Tibial artery (tissue), 4 donors: ENCODE data around the gene SEC22C.
A peak's percentile ranks its signal among the peaks of the same experiment; 100 is the strongest.

Experiments
- DNase-seq, 2 donors: peaks; one replicate each; pipeline ENCODE4 v3.0.0-alpha.2; 2019
- H3K27ac ChIP-seq, 2 donors: fragments of 200-600 bp; sonication (generic) in 1 of 2; 1 replicate in 1 of 2; 2 replicates in 1 of 2; pipeline ENCODE4 v1.5.1; 2018 to 2019; ENCODE audit warnings: mild to moderate bottlenecking in 1 of 2
- H3K27me3 ChIP-seq, 2 donors: fragments of 200-600 bp; sonication (generic) in 1 of 2; one replicate each; pipeline versions ENCODE4 v1.5.1 to v1.6.0; 2016 to 2019
- H3K36me3 ChIP-seq, 3 donors: fragments of 200-600 bp; sonication (generic) in 2 of 3; one replicate each; pipeline ENCODE4 v1.5.1; 2016 to 2019; ENCODE audit warnings: mild to moderate bottlenecking in 2 of 3
- H3K4me1 ChIP-seq, 4 donors: fragments of 200-600 bp; sonication (generic) in 2 of 4; 1 replicate in 3 of 4; 2 replicates in 1 of 4; pipeline ENCODE4 v1.5.1; 2016 to 2019
- H3K4me3 ChIP-seq, 2 donors: fragments of 200-600 bp; sonication (generic) in 1 of 2; 1 replicate in 1 of 2; 2 replicates in 1 of 2; pipeline ENCODE4 v1.5.1; 2018 to 2019; ENCODE audit warnings: mild to moderate bottlenecking in 2 of 2
- H3K9me3 ChIP-seq, 3 donors: fragments of 200-600 bp; sonication (generic) in 1 of 3; one replicate each; pipeline ENCODE4 v1.5.1; 2016 to 2019
- intact Hi-C: fragments of 100-400 bp; cut with DNase I; formaldehyde crosslinking; loops from one replicate; pipeline ENCODE4 v1.15.0; 2023; ENCODE audit warnings: low total_unique reads
- TF ChIP-seq, protein P1 (sequence below), 2 experiments: fragments of 200-600 bp in 1 of 2; fragments of 450-650 bp in 1 of 2; IDR thresholded peaks; one replicate each; pipeline ENCODE4 v1.5.1; 2017 to 2019; ENCODE audit warnings: antibody characterized with exemption in 2 of 2, mild to moderate bottlenecking in 1 of 2, moderate library complexity in 1 of 2

The SEC22C gene

DNA sequence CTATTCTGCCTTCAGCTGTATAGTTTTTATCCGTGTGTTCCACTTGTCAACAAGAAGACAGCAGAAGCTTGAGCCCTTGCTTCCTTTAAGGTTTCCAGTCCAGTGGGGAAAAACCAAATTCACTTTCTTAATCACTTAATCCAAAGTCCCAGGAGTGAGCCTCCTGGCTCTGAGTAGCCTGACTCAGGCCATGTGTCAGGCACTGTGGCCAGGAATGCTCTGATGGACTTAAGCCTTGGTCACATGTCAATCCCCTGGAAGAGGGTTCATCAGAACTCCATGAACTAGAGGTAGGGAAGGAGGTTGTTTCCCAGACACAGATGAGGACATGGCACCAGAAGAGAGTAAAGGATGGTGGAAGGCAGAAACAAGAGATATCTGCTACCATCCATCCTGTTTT, 70.6 kb downstream of the SEC22C start:
- intact Hi-C loops: no loop called here
- peak; percentile 71 to 81 for DNase-seq
- H3K9me3 ChIP-seq: no peaks in the 10 kb centered on the region
- H3K36me3 ChIP-seq: no peaks in the 10 kb centered on the region
- no peak overlapping the region for H3K4me3 ChIP-seq
- no peaks in the 10 kb centered on the region for H3K27me3 ChIP-seq
- H3K4me1 ChIP-seq: peaks cover 4 to 65% (median 51%) of the 10 kb centered on the region in 4 donors
- peak overlapping the region; percentile 83 to 92 for H3K27ac ChIP-seq
- TF ChIP-seq, protein P1, sequence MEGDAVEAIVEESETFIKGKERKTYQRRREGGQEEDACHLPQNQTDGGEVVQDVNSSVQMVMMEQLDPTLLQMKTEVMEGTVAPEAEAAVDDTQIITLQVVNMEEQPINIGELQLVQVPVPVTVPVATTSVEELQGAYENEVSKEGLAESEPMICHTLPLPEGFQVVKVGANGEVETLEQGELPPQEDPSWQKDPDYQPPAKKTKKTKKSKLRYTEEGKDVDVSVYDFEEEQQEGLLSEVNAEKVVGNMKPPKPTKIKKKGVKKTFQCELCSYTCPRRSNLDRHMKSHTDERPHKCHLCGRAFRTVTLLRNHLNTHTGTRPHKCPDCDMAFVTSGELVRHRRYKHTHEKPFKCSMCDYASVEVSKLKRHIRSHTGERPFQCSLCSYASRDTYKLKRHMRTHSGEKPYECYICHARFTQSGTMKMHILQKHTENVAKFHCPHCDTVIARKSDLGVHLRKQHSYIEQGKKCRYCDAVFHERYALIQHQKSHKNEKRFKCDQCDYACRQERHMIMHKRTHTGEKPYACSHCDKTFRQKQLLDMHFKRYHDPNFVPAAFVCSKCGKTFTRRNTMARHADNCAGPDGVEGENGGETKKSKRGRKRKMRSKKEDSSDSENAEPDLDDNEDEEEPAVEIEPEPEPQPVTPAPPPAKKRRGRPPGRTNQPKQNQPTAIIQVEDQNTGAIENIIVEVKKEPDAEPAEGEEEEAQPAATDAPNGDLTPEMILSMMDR (IDR thresholded peaks at IDR 0.05): no peak

- H3K36me3 ChIP-seq: no peaks in the 10 kb centered on the region
- H3K27ac ChIP-seq: peak overlapping the region; percentile 83 to 92
- H3K4me1 ChIP-seq: peaks cover 4 to 56% (median 42%) of the 10 kb centered on the region in 4 donors
- TF ChIP-seq, protein P1 (IDR thresholded peaks at IDR 0.05): no peak
- no peaks in the 10 kb centered on the region for H3K9me3 ChIP-seq
- intact Hi-C loops: no loop called here
- DNase-seq: no peak
- H3K4me3 ChIP-seq: no peak overlapping the region
- H3K27me3 ChIP-seq: no peaks in the 10 kb centered on the region
Measured at GRCh38 chr3:42510325-42510724, 71.4 kb downstream of the SEC22C start.

DNA sequence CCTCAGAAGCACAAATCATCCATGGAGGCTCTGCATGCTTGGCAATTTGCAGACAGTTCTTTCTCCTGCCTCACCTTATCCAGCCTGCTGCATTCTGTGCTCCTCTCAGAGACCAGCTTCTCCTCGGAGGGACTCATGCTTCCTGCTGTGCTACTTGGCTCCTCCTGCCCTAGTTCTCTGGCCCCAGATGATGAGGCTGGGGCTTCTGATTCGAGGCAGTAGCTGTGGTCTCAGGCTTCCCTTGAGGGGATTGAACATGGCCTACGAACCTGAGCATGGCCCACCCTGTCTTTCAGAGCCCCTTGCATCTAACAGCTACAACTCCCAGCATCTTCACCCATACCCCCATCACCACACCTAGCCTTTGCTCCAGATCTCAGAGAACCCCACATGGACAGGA, 72.7 kb downstream of the SEC22C start:
- no peaks in the 10 kb centered on the region for H3K9me3 ChIP-seq
- TF ChIP-seq, protein P1 (IDR thresholded peaks at IDR 0.05): no peak
- no peaks in the 10 kb centered on the region for H3K36me3 ChIP-seq
- intact Hi-C loops: no loop called here
- DNase-seq: peak; percentile 6 to 43
- no peak overlapping the region for H3K27ac ChIP-seq
- H3K4me1 ChIP-seq: peaks cover 0 to 44% (median 32%) of the 10 kb centered on the region in 4 donors
- no peaks in the 10 kb centered on the region for H3K27me3 ChIP-seq
- H3K4me3 ChIP-seq: no peak overlapping the region

DNA sequence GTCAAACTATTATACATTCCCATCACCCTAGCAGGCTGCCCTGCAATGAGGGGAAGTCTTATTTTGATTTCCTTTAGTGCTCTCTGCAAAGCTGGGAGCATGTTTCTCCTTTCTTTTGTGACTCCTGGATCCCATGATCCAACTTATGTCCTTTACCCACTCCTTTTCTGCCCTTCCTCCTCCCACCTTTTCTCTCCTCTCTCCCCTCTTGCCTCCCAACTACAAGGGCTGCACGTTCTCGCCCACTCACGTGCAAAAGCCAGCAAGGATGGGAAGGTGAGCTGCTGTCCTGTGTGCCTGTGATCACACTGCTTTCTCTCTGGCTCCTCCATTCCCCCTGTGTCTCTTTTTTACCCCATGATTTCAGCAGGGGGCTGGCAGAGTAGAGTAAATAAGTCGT, 73.2 kb downstream of the SEC22C start:
- Histone ChIP-seq H3K27me3 (no peaks in the 10 kb centered on the region), H3K4me1 (peaks cover 0 to 39% (median 29%) of the 10 kb centered on the region in 4 donors), H3K9me3 (no peaks in the 10 kb centered on the region), H3K27ac (no peak overlapping the region), H3K36me3 (no peaks in the 10 kb centered on the region), H3K4me3 (no peak overlapping the region)
- intact Hi-C loops: no loop called here
- TF ChIP-seq, protein P1 (IDR thresholded peaks at IDR 0.05): no peak
- DNase-seq: peak in 1 of 2 donors; percentile 24

DNA sequence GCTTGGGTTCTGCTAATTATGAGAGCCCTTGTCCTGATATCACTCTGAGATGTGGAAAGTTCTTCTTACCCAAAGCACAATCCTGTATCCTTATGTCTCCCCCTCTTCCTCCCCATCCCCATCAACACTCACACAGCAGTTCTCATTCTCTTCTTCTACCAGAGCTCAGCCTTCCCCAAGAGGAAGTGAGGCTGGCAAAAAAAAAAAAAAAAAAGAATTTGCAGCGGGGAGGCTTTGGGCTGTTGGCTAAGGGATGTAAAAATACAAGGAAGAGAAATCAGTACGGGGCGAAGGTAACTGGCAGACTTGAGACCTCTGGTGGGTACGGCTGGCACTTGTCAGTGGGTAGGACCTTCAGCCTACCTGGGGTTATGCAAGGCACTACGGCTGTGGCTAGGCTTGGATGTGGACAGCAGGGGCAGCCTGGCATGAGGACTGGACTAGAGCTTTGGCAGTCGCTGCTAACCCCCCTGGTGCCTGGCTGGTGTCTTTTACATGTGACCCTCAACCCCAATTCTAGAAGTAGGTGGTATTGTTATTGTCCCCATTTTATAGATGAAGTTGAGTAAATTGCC, 73.9 kb downstream of the SEC22C start:
- H3K27me3 ChIP-seq: no peaks in the 10 kb centered on the region
- intact Hi-C loops: no loop called here
- peaks cover 0 to 37% (median 27%) of the 10 kb centered on the region in 4 donors for H3K4me1 ChIP-seq
- TF ChIP-seq, protein P1 (IDR thresholded peaks at IDR 0.05): no peak
- H3K9me3 ChIP-seq: no peaks in the 10 kb centered on the region
- DNase-seq: peak; percentile 12 to 56
- H3K4me3 ChIP-seq: no peak overlapping the region
- no peak overlapping the region for H3K27ac ChIP-seq
- no peaks in the 10 kb centered on the region for H3K36me3 ChIP-seq
